Measurements from ENCODE around the gene STX10. TPM values are rescaled to one million over a fixed set of nuclear protein-coding genes. Genes with fewer than 3 reads are reported as not detected.
A peak's percentile ranks its signal among the peaks of the same experiment; 100 is the strongest.

Gene STX10
- total and polyA plus RNA-seq, 9 of the 15 experiments (the other 6 are each of a cell fraction or from before 2014, with no cell fraction given), result 0.51 to 66.3 (median 31.0) TPM

DNA sequence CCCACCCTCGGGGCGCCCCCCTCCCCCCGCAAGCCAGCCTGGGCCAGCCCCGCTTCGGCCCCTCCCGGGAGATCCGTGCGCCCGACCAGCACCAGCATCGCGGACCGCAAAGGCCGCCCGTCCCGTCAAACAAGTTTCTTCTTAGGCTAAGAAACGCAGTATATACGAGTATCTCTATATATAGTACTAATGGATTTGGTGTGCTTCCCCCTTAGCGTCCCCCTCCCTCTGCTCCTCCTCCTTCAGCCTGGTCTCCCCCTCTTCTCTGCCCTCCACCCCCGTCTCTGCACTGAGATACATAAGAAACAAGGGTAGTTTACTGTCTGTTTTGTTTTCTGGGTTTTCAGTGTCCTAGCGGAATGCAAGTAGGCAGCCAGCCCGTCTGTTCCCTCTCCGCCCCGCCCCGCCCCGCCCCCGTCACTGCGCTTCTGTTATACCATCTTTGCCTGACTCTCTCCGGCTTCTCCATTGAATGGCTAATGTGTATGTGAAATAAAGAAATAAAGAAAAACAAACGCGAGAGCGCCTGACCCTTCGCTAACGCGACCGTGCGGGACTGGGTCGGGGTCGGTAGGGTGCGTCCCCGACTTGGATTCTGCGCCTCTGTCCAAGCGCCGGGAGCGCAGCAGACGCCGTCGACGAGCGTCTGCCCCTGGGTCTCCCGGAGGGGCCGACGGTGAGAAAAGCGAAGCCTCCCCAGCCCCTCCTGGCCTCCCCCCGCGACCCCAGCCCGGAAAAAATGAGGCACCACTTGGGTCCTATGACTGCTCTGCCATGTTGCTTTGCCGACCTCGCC is 51.7 kb downstream of the STX10 start (continued):
- no peak for TF ChIP-seq SLC30A9 (CRISPR knock-in tag; IDR thresholded peaks at IDR 0.05)
- TF ChIP-seq ZNF445 (CRISPR knock-in tag; IDR thresholded peaks at IDR 0.05; ENCODE audit: low read depth), result no peak; the same call in 1 of the 2 replicates
- TF ChIP-seq ATF7 (IDR thresholded peaks at IDR 0.05), result no peak
- TF ChIP-seq, protein P1, sequence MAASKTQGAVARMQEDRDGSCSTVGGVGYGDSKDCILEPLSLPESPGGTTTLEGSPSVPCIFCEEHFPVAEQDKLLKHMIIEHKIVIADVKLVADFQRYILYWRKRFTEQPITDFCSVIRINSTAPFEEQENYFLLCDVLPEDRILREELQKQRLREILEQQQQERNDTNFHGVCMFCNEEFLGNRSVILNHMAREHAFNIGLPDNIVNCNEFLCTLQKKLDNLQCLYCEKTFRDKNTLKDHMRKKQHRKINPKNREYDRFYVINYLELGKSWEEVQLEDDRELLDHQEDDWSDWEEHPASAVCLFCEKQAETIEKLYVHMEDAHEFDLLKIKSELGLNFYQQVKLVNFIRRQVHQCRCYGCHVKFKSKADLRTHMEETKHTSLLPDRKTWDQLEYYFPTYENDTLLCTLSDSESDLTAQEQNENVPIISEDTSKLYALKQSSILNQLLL (CRISPR knock-in tag; IDR thresholded peaks at IDR 0.05; ENCODE audit: borderline replicate concordance), result no peak
- 0 out of 2 replicates have a peak, but pooled peaks have one; percentile 35 for TF ChIP-seq ZNF717 (CRISPR knock-in tag; IDR thresholded peaks at IDR 0.05)
- no peak for TF ChIP-seq NR2C2 (CRISPR knock-in tag; IDR thresholded peaks at IDR 0.05)
- no peak for TF ChIP-seq NR2C2 (tag; IDR thresholded peaks at IDR 0.05)
- TF ChIP-seq, protein P2, sequence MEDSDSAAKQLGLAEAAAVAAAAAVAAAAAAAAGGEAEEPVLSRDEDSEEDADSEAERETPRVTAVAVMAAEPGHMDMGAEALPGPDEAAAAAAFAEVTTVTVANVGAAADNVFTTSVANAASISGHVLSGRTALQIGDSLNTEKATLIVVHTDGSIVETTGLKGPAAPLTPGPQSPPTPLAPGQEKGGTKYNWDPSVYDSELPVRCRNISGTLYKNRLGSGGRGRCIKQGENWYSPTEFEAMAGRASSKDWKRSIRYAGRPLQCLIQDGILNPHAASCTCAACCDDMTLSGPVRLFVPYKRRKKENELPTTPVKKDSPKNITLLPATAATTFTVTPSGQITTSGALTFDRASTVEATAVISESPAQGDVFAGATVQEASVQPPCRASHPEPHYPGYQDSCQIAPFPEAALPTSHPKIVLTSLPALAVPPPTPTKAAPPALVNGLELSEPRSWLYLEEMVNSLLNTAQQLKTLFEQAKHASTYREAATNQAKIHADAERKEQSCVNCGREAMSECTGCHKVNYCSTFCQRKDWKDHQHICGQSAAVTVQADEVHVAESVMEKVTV (CRISPR knock-in tag; IDR thresholded peaks at IDR 0.05), result peak; percentile 11; the same call in 1 of the 2 replicates
- TF ChIP-seq TOE1 (IDR thresholded peaks at IDR 0.05; ENCODE audit: borderline replicate concordance), result 0 out of 2 replicates have a peak, but pooled peaks have one; percentile 7
- no peak for TF ChIP-seq TOE1 (CRISPR knock-in tag; IDR thresholded peaks at IDR 0.05; ENCODE audit: borderline replicate concordance, low read depth)
- TF ChIP-seq MEF2D (tag; conservative IDR thresholded peaks at IDR 0.05; ENCODE audit: low read depth), result peak; percentile 73
- TF ChIP-seq, protein P3, sequence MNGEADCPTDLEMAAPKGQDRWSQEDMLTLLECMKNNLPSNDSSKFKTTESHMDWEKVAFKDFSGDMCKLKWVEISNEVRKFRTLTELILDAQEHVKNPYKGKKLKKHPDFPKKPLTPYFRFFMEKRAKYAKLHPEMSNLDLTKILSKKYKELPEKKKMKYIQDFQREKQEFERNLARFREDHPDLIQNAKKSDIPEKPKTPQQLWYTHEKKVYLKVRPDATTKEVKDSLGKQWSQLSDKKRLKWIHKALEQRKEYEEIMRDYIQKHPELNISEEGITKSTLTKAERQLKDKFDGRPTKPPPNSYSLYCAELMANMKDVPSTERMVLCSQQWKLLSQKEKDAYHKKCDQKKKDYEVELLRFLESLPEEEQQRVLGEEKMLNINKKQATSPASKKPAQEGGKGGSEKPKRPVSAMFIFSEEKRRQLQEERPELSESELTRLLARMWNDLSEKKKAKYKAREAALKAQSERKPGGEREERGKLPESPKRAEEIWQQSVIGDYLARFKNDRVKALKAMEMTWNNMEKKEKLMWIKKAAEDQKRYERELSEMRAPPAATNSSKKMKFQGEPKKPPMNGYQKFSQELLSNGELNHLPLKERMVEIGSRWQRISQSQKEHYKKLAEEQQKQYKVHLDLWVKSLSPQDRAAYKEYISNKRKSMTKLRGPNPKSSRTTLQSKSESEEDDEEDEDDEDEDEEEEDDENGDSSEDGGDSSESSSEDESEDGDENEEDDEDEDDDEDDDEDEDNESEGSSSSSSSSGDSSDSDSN (IDR thresholded peaks at IDR 0.05; ENCODE audit: borderline replicate concordance in 1 of 2, low read depth in 2 of 2, low read length in 2 of 2), result 0 out of 4 replicates have a peak, but pooled peaks have one; percentile 20 to 65
- TF ChIP-seq, protein P4, sequence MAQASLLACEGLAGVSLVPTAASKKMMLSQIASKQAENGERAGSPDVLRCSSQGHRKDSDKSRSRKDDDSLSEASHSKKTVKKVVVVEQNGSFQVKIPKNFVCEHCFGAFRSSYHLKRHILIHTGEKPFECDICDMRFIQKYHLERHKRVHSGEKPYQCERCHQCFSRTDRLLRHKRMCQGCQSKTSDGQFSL (CRISPR knock-in tag; IDR thresholded peaks at IDR 0.05), result peak; percentile 7; the same call in 1 of the 2 replicates
- TF ChIP-seq, protein P4 (tag; IDR thresholded peaks at IDR 0.05), result no peak
- TF ChIP-seq DPF2 (IDR thresholded peaks at IDR 0.05), result 0 out of 2 replicates have a peak, but pooled peaks have one; percentile 30
- peak; percentile 61 for TF ChIP-seq POLR2G (IDR thresholded peaks at IDR 0.05; ENCODE audit: low read depth, low read length)
- TF ChIP-seq, protein P5, sequence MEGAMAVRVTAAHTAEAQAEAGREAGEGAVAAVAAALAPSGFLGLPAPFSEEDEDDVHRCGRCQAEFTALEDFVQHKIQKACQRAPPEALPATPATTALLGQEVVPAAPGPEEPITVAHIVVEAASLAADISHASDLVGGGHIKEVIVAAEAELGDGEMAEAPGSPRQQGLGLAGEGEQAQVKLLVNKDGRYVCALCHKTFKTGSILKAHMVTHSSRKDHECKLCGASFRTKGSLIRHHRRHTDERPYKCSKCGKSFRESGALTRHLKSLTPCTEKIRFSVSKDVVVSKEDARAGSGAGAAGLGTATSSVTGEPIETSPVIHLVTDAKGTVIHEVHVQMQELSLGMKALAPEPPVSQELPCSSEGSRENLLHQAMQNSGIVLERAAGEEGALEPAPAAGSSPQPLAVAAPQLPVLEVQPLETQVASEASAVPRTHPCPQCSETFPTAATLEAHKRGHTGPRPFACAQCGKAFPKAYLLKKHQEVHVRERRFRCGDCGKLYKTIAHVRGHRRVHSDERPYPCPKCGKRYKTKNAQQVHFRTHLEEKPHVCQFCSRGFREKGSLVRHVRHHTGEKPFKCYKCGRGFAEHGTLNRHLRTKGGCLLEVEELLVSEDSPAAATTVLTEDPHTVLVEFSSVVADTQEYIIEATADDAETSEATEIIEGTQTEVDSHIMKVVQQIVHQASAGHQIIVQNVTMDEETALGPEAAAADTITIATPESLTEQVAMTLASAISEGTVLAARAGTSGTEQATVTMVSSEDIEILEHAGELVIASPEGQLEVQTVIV (CRISPR knock-in tag; IDR thresholded peaks at IDR 0.05; ENCODE audit: borderline replicate concordance), result 0 out of 2 replicates have a peak, but pooled peaks have one; percentile 6

Measured in K562 (cell line).